Astrocyte (in vitro differentiated cells and primary cell): ENCODE data around the gene PKHD1. TPM values are rescaled to one million over a fixed set of nuclear protein-coding genes. Genes with fewer than 3 reads are reported as not detected.

Experiments used
- DNase-seq: peaks from one replicate; pipeline ENCODE4 v3.0.0-alpha.2; 2010; ENCODE audit warnings: low read depth
- FAIRE-seq: peaks from 2 replicates; lab custom pipeline; 2011; peaks lifted over from hg19 to GRCh38; lab: Jason Lieb, UNC
- H2AFZ ChIP-seq: 2 replicates; pipeline ENCODE4 v1.6.0; 2012; ENCODE audit warnings: low read depth, low read length, inconsistent platforms
- H3K27ac ChIP-seq: 2 replicates; pipeline ENCODE4 v1.5.1; 2011; ENCODE audit warnings: low read depth, low read length, inconsistent platforms
- H3K27me3 ChIP-seq: 2 replicates; pipeline ENCODE4 v1.6.0; 2011; ENCODE audit warnings: low read length, inconsistent platforms; ENCODE audit not compliant: insufficient read depth
- H3K36me3 ChIP-seq: 2 replicates; pipeline ENCODE4 v1.5.1; 2011; ENCODE audit warnings: low read length, inconsistent platforms; ENCODE audit not compliant: insufficient read depth
- H3K4me1 ChIP-seq: 2 replicates; pipeline ENCODE4 v1.5.1; 2011; ENCODE audit warnings: low read length, inconsistent platforms; ENCODE audit not compliant: insufficient read depth
- H3K4me2 ChIP-seq: 2 replicates; pipeline ENCODE4 v1.6.0; 2012; ENCODE audit warnings: low read length, inconsistent platforms
- H3K4me3 ChIP-seq: 2 replicates; pipeline ENCODE4 v1.5.1; 2011; ENCODE audit warnings: low read depth, mild to moderate bottlenecking, low read length, inconsistent platforms; ENCODE audit not compliant: insufficient read depth
- H3K79me2 ChIP-seq: 2 replicates; pipeline ENCODE4 v1.6.0; 2012; ENCODE audit warnings: mild to moderate bottlenecking, low read length, inconsistent platforms; ENCODE audit not compliant: insufficient read depth
- H3K9ac ChIP-seq: 2 replicates; pipeline ENCODE4 v1.6.0; 2012; ENCODE audit warnings: mild to moderate bottlenecking, low read length, inconsistent platforms
- H3K9me3 ChIP-seq: 2 replicates; pipeline ENCODE4 v1.5.1; 2012; ENCODE audit warnings: low read depth, mild to moderate bottlenecking, low read length, inconsistent platforms; ENCODE audit not compliant: insufficient read depth
- H4K20me1 ChIP-seq: 2 replicates; pipeline ENCODE4 v1.6.0; 2012; ENCODE audit warnings: low read length, inconsistent platforms; ENCODE audit not compliant: insufficient read depth
- H3K27ac Mint-ChIP-seq: one replicate; pipeline ENCODE4 v1.8.0; 2021; ENCODE audit warnings: mild to moderate bottlenecking, mixed read lengths; ENCODE audit not compliant: unreplicated experiment
- H3K27me3 Mint-ChIP-seq: one replicate; pipeline ENCODE4 v1.8.0; 2021; ENCODE audit warnings: low read depth, mixed read lengths; ENCODE audit not compliant: unreplicated experiment
- H3K36me3 Mint-ChIP-seq: one replicate; pipeline ENCODE4 v1.8.0; 2021; ENCODE audit warnings: low read depth, mixed read lengths; ENCODE audit not compliant: unreplicated experiment
- H3K4me1 Mint-ChIP-seq: one replicate; pipeline ENCODE4 v1.8.0; 2021; ENCODE audit warnings: low read depth, mixed read lengths; ENCODE audit not compliant: unreplicated experiment
- H3K4me3 Mint-ChIP-seq: one replicate; pipeline ENCODE4 v1.8.0; 2021; ENCODE audit warnings: mild to moderate bottlenecking, moderate library complexity, mixed read lengths; ENCODE audit not compliant: unreplicated experiment
- H3K9me3 Mint-ChIP-seq: one replicate; pipeline ENCODE4 v1.8.0; 2021; ENCODE audit warnings: mild to moderate bottlenecking, mixed read lengths; ENCODE audit not compliant: unreplicated experiment
- EZH2 ChIP-seq: IDR thresholded peaks from 2 replicates; pipeline ENCODE4 v1.6.1; 2012; ENCODE audit warnings: mild to moderate bottlenecking, low read length, inconsistent platforms; ENCODE audit not compliant: insufficient read depth
- total RNA-seq: library from RNA; stranded (reverse); gene quantifications from 2 replicates; pipeline ENCODE4 v1.2.1, GENCODE V29; 2021
- TF ChIP-seq, protein P1 (sequence below): IDR thresholded peaks from 2 replicates; pipeline ENCODE4 v1.5.1; 2011; ENCODE audit warnings: low read depth, mild to moderate bottlenecking, inconsistent platforms, low read length, moderate library complexity; ENCODE audit not compliant: insufficient read depth

The PKHD1 gene
- total RNA-seq, 1 donor from 2014 or later, result 0.16 TPM

DNA sequence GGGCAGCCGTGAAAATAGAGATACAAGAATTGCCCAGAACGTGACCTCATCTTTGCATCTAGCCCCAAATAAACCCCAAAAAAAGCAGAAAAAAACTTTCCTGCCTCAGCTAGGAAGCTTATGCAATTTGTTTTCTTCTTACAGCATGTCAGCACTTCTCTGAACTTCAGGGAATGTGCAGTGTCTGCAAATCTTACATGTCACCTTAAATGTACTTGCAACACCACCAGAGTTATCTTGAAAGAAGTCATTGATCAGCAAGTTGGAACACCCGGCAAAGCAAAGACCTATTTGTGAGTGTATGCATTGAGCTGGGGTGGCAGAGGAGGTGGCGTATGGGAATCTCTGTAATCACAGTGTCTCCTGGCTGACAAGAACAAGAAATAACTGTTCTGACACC lies 123.4 kb downstream of the PKHD1 start:
- FAIRE-seq, result no peak
- Histone ChIP-seq H3K27ac (no peak overlapping the region), H3K27me3 (no peaks in the 10 kb centered on the region), H2AFZ (no peak overlapping the region), H3K79me2 (no peaks in the 10 kb centered on the region), H3K4me1 (no peaks in the 10 kb centered on the region), H3K9me3 (no peaks in the 10 kb centered on the region), H3K9ac (no peak overlapping the region), H3K36me3 (no peaks in the 10 kb centered on the region), H4K20me1 (no peaks in the 10 kb centered on the region), H3K4me2 (no peak overlapping the region), H3K4me3 (no peak overlapping the region)
- no peaks in the 10 kb centered on the region for H3K27me3 Mint-ChIP-seq
- H3K4me3 Mint-ChIP-seq, result no peak overlapping the region
- H3K36me3 Mint-ChIP-seq, result no peaks in the 10 kb centered on the region
- H3K9me3 Mint-ChIP-seq, result no peaks in the 10 kb centered on the region
- H3K4me1 Mint-ChIP-seq, result no peaks in the 10 kb centered on the region
- H3K27ac Mint-ChIP-seq, result no peak overlapping the region
- TF ChIP-seq EZH2, result no peak
- TF ChIP-seq, protein P1, sequence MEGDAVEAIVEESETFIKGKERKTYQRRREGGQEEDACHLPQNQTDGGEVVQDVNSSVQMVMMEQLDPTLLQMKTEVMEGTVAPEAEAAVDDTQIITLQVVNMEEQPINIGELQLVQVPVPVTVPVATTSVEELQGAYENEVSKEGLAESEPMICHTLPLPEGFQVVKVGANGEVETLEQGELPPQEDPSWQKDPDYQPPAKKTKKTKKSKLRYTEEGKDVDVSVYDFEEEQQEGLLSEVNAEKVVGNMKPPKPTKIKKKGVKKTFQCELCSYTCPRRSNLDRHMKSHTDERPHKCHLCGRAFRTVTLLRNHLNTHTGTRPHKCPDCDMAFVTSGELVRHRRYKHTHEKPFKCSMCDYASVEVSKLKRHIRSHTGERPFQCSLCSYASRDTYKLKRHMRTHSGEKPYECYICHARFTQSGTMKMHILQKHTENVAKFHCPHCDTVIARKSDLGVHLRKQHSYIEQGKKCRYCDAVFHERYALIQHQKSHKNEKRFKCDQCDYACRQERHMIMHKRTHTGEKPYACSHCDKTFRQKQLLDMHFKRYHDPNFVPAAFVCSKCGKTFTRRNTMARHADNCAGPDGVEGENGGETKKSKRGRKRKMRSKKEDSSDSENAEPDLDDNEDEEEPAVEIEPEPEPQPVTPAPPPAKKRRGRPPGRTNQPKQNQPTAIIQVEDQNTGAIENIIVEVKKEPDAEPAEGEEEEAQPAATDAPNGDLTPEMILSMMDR, result no peak
- DNase-seq, result no peak

DNA sequence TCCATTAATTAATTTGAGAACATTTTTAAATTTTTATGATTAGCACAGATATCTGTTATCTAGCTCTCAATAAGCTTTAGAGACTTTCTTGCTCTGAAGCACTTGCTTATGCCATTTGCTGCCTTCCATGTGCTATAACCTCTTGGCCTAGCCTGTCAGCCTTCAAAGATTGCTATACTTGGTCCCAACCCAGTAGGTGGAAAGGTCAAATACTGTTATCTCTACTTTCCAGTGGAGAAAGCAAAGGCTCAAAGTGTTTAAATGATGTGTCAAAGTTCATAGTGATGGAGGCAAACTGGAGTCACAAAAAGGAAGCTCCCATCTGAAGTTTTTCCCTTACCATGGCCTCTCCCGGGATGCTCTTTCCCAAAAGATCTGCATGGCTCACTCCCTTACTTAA lies 125.1 kb downstream of the PKHD1 start:
- H3K9me3 ChIP-seq, result no peaks in the 10 kb centered on the region
- no peak overlapping the region for H3K9ac ChIP-seq
- TF ChIP-seq, protein P1, result no peak
- TF ChIP-seq EZH2, result no peak
- no peaks in the 10 kb centered on the region for H3K36me3 ChIP-seq
- H3K4me3 ChIP-seq, result no peak overlapping the region
- H4K20me1 ChIP-seq, result no peaks in the 10 kb centered on the region
- Mint-ChIP-seq H3K4me3 (no peak overlapping the region), H3K4me1 (no peaks in the 10 kb centered on the region), H3K27ac (no peak overlapping the region), H3K36me3 (no peaks in the 10 kb centered on the region), H3K9me3 (no peaks in the 10 kb centered on the region), H3K27me3 (no peaks in the 10 kb centered on the region)
- no peaks in the 10 kb centered on the region for H3K27me3 ChIP-seq
- no peak overlapping the region for H2AFZ ChIP-seq
- DNase-seq (no peak), FAIRE-seq (no peak)
- H3K79me2 ChIP-seq, result no peaks in the 10 kb centered on the region
- no peak overlapping the region for H3K4me2 ChIP-seq
- no peaks in the 10 kb centered on the region for H3K4me1 ChIP-seq
- H3K27ac ChIP-seq, result no peak overlapping the region

- Mint-ChIP-seq H3K27me3 (no peaks in the 10 kb centered on the region), H3K4me1 (no peaks in the 10 kb centered on the region), H3K36me3 (no peaks in the 10 kb centered on the region), H3K4me3 (no peak overlapping the region), H3K9me3 (no peaks in the 10 kb centered on the region), H3K27ac (no peak overlapping the region)
- no peak for TF ChIP-seq EZH2
- TF ChIP-seq, protein P1, result no peak
- no peaks in the 10 kb centered on the region for H3K36me3 ChIP-seq
- H3K4me1 ChIP-seq, result no peaks in the 10 kb centered on the region
- no peak overlapping the region for H3K4me2 ChIP-seq
- no peak overlapping the region for H3K4me3 ChIP-seq
- no peak overlapping the region for H2AFZ ChIP-seq
- DNase-seq (no peak), FAIRE-seq (no peak)
- H3K9ac ChIP-seq, result no peak overlapping the region
- no peaks in the 10 kb centered on the region for H3K79me2 ChIP-seq
- H3K27ac ChIP-seq, result no peak overlapping the region
- no peaks in the 10 kb centered on the region for H3K9me3 ChIP-seq
- H4K20me1 ChIP-seq, result no peaks in the 10 kb centered on the region
- H3K27me3 ChIP-seq, result no peaks in the 10 kb centered on the region
Observed at GRCh38 chr6:51960419-51960818, 127.0 kb downstream of the PKHD1 start.
